Heart left ventricle (tissue), 16 donors: Measurements from ENCODE around the gene MTURN. TPM values are rescaled to one million over a fixed set of nuclear protein-coding genes. Genes with fewer than 3 reads are reported as not detected.
A peak's percentile ranks its signal among the peaks of the same experiment; 100 is the strongest.

Source experiments
- ATAC-seq, 4 donors: fragments of 200-7000 bp; cut with Tn5 transposase; one replicate each; pipeline ENCODE4 v1.9.1; 2020 to 2022; ENCODE audit warnings: moderate library complexity in 4 of 4, mild to moderate bottlenecking in 3 of 4, moderate number of reproducible peaks in 1 of 4
- DNase-seq, 5 donors: peaks; one replicate each; pipeline ENCODE4 v3.0.0-alpha.2; 2020
- H3K27ac ChIP-seq, 12 donors: fragments of 200-600 bp; sonication (generic) in 4 of 12; one replicate each; pipeline versions ENCODE4 v1.5.0 to v1.8.0; 2016 to 2022; ENCODE audit warnings: mild to moderate bottlenecking in 2 of 12
- H3K27me3 ChIP-seq, 9 donors: fragments of 200-600 bp; sonication (generic) in 2 of 9; one replicate each; pipeline versions ENCODE4 v1.5.1 to v1.8.0; 2016 to 2022; ENCODE audit warnings: mild to moderate bottlenecking in 3 of 9
- H3K36me3 ChIP-seq, 9 donors: fragments of 200-600 bp; sonication (generic) in 2 of 9; one replicate each; pipeline versions ENCODE4 v1.5.0 to v1.8.0; 2018 to 2022; ENCODE audit warnings: mild to moderate bottlenecking in 2 of 9
- H3K4me1 ChIP-seq, 12 donors: fragments of 200-600 bp; sonication (generic) in 4 of 12; one replicate each; pipeline versions ENCODE4 v1.5.0 to v1.8.0; 2016 to 2022; ENCODE audit warnings: mild to moderate bottlenecking in 3 of 12
- H3K4me3 ChIP-seq, 12 donors: fragments of 200-600 bp; sonication (generic) in 4 of 12; one replicate each; pipeline versions ENCODE4 v1.5.0 to v1.8.0; 2017 to 2022; ENCODE audit warnings: mild to moderate bottlenecking in 9 of 12, moderate library complexity in 4 of 12
- H3K9me3 ChIP-seq, 12 donors: fragments of 200-600 bp; sonication (generic) in 4 of 12; one replicate each; pipeline versions ENCODE4 v1.5.0 to v1.8.0; 2016 to 2022; ENCODE audit warnings: mild to moderate bottlenecking in 1 of 12
- POLR2A ChIP-seq, 2 donors: fragments of 450-650 bp; IDR thresholded peaks; one replicate each; pipeline ENCODE4 v1.6.1; 2017; ENCODE audit warnings: antibody characterized with exemption in 2 of 2, mild to moderate bottlenecking in 2 of 2, moderate library complexity in 2 of 2
- WGBS, 4 donors: extraction: QIAGEN DNeasy Blood & Tissue Kit in 2 of 4; methylation state at CpG; one replicate each; pipeline versions ENCODE4 v1.1.5 to v1.1.7; 2013 to 2018; 5-methylcytosine and 5-hydroxymethylcytosine counted together
- intact Hi-C, 10 donors: fragments of 100-400 bp; cut with DNase I; formaldehyde crosslinking; loops; one replicate each; pipeline versions ENCODE4 v1.11.1 to v1.14.2; 2022
- polyA plus RNA-seq, 2 donors: library from polyadenylated mRNA; stranded (reverse); fragments of 200-250 nt; gene quantifications; one replicate each; pipeline ENCODE4 v1.2.3, GENCODE V29; 2013
- total RNA-seq, 9 donors: library from RNA; depleted of rRNA in 2 of 9; stranded (reverse); fragments of >200 nt in 2 of 9; fragmentation: NEBNext Ultra II Directional in 3 of 9; extraction: Animal tissue kit (Norgen Biotek cat#: 25700) in 3 of 9; gene quantifications; one replicate each; pipeline versions ENCODE4 v1.1.0 to v1.2.4, GENCODE V29; 2016 to 2023
- TF ChIP-seq, protein P1 (sequence below), 12 donors: fragments of 200-600 bp; sonication (generic) in 4 of 12; IDR thresholded peaks; one replicate each; pipeline versions ENCODE4 v1.5.0 to v1.8.0; 2018 to 2022; ENCODE audit warnings: antibody characterized with exemption in 12 of 12, mild to moderate bottlenecking in 5 of 12
- donor health status: ischemic (EF 13 %, LVEDD 7.1; RV severe dilation, severe dysfunction).
- donor health status: healthy with polysubstance abuse.
- donor health status: DM: no; HTN: yes; CAD: no.
- donor health status: DM: no; HTN: no; CAD: no.
- donor health status: ischemic (EF 25% LVEDD 6.9; RV normal size, moderate dysfunction).
- donor health status: ischemic (EF 25% LVEDD 5.7; RV mildly dilated, moderate dysfunction).
- donor health status: healthy.
- donor health status: DM: yes; HTN: yes; CAD: no.
- donor health status: ischemic (EF 35%, LVEDD 5.7; RV mildly dilated, moderate dysfunction).
- donor health status: nonischemic (EF 11% LVEDD 7.7; RV severe dilation, severe dysfunction).
- donor health status: DM: yes; HTN: yes; CAD: no.
- donor health status: PGD.
- donor health status: ischemic (EF 29% LVEDD 5.4; RV normal size, mild dysfunction).
- donor health status: nonischemic (EF 23%, LVEDD 6.1; RV moderate dilation, normal function).

The MTURN gene
- total and polyA plus RNA-seq, 11 donors, result 7.7 to 45.2 (median 21.3) TPM

DNA sequence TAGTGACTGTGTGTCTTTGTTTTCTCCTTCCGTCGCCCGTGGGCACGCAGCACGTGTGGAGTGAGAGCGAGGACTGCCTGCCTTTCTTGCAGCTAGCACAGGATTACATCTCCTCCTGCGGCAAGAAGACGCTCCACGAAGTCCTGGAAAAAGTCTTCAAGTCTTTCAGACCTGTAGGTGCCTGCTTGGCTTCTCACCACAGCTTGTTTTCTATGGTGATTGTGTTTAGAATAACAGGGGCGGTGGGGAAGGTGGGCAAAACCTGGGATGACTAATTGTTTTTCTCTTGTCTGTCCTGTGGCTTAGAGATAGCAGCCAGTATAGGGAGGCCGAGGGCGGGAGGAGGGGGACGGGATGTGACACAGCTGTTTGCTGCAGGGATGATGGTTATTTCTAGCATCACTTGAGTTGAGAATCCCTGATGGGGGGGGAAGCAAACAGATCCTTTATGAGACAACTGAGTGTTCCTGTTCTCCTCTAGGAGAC lies 11.4 kb downstream of the MTURN start:
- peak in 1 of 5 donors; percentile 55 for DNase-seq
- Histone ChIP-seq H3K36me3 (peaks cover 0 to 25% (median 10%) of the 10 kb centered on the region in 9 donors), H3K27ac (peak overlapping the region in 1 of 12 donors; percentile 49), H3K4me3 (no peak overlapping the region), H3K4me1 (peaks cover 0 to 40% (median 21%) of the 10 kb centered on the region in 12 donors), H3K9me3 (no peaks in the 10 kb centered on the region), H3K27me3 (no peaks in the 10 kb centered on the region)
- TF ChIP-seq POLR2A (IDR thresholded peaks at IDR 0.05), result no peak
- TF ChIP-seq, protein P1, sequence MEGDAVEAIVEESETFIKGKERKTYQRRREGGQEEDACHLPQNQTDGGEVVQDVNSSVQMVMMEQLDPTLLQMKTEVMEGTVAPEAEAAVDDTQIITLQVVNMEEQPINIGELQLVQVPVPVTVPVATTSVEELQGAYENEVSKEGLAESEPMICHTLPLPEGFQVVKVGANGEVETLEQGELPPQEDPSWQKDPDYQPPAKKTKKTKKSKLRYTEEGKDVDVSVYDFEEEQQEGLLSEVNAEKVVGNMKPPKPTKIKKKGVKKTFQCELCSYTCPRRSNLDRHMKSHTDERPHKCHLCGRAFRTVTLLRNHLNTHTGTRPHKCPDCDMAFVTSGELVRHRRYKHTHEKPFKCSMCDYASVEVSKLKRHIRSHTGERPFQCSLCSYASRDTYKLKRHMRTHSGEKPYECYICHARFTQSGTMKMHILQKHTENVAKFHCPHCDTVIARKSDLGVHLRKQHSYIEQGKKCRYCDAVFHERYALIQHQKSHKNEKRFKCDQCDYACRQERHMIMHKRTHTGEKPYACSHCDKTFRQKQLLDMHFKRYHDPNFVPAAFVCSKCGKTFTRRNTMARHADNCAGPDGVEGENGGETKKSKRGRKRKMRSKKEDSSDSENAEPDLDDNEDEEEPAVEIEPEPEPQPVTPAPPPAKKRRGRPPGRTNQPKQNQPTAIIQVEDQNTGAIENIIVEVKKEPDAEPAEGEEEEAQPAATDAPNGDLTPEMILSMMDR (IDR thresholded peaks at IDR 0.05), result no peak
- ATAC-seq, result peak; percentile 41 to 66 (median 52)
- intact Hi-C loops, result loop anchor here in 1 of 10 donors (1.0 kb wide), 1 partner anchor 17 kb away; no protein-coding TSS in a partner anchor
- WGBS, 4 donors, result 67 to 80% (median 72%) methylated on average over 13 of the region's 13 CpGs

GRCh38 chr7:30147223-30147622 lies 12.4 kb downstream of the MTURN start:
- Histone ChIP-seq H3K36me3 (peaks cover 0 to 36% (median 15%) of the 10 kb centered on the region in 9 donors), H3K4me1 (peaks cover 0 to 40% (median 19%) of the 10 kb centered on the region in 12 donors), H3K9me3 (no peaks in the 10 kb centered on the region), H3K4me3 (no peak overlapping the region), H3K27ac (peak overlapping the region in 2 of 12 donors; percentile 10 to 40), H3K27me3 (no peaks in the 10 kb centered on the region)
- ATAC-seq (no peak), DNase-seq (no peak)
- no peak for TF ChIP-seq POLR2A (IDR thresholded peaks at IDR 0.05)
- TF ChIP-seq, protein P1 (IDR thresholded peaks at IDR 0.05), result no peak
- intact Hi-C loops, result no loop called here
- 65 to 82% (median 70%) methylated on average over 4 of the region's 4 CpGs for WGBS, 4 donors

- H3K27ac ChIP-seq, result no peak overlapping the region
- intact Hi-C loops, result no loop called here
- no peaks in the 10 kb centered on the region for H3K27me3 ChIP-seq
- no peak for DNase-seq
- no peak overlapping the region for H3K4me3 ChIP-seq
- TF ChIP-seq POLR2A (IDR thresholded peaks at IDR 0.05), result no peak
- TF ChIP-seq, protein P1 (IDR thresholded peaks at IDR 0.05), result no peak
- peaks cover 0 to 41% (median 18%) of the 10 kb centered on the region in 9 donors for H3K36me3 ChIP-seq
- peaks cover 0 to 35% (median 15%) of the 10 kb centered on the region in 12 donors for H3K4me1 ChIP-seq
- WGBS, 4 donors, result 89 to 98% (median 95%) methylated on average over 2 of the region's 2 CpGs
- no peak for ATAC-seq
- H3K9me3 ChIP-seq, result no peaks in the 10 kb centered on the region
Measured at GRCh38 chr7:30147785-30148184, 13.0 kb downstream of the MTURN start.

- Histone ChIP-seq H3K27me3 (no peaks in the 10 kb centered on the region), H3K9me3 (no peaks in the 10 kb centered on the region), H3K4me1 (peaks cover 0 to 29% (median 15%) of the 10 kb centered on the region in 12 donors), H3K27ac (no peak overlapping the region), H3K4me3 (no peak overlapping the region), H3K36me3 (peaks cover 0 to 48% (median 23%) of the 10 kb centered on the region in 9 donors)
- DNase-seq (no peak), ATAC-seq (no peak)
- WGBS, 4 donors, result 98% methylated on average over 5 of the region's 5 CpGs
- TF ChIP-seq POLR2A (IDR thresholded peaks at IDR 0.05), result no peak
- TF ChIP-seq, protein P1 (IDR thresholded peaks at IDR 0.05), result no peak
- intact Hi-C loops, result no loop called here
Measured at GRCh38 chr7:30148426-30148825, 13.6 kb downstream of the MTURN start.
